H9 (cell line): ENCODE data around the gene PDZRN4. TPM values are rescaled to one million over a fixed set of nuclear protein-coding genes. Genes with fewer than 3 reads are reported as not detected.

Experiments
- DNase-seq: peaks from one replicate; pipeline ENCODE4 v3.0.0-alpha.2; 2017
- H2AFZ ChIP-seq: one replicate; pipeline ENCODE4 v1.6.1; 2013; ENCODE audit warnings: mild to moderate bottlenecking, low read length, control low read depth, moderate library complexity
- H2AK5ac ChIP-seq: 2 replicates; pipeline ENCODE4 v1.6.1; 2013; ENCODE audit warnings: low read length, control low read depth, mixed read lengths; ENCODE audit not compliant: insufficient read length
- H2BK120ac ChIP-seq: one replicate; pipeline ENCODE4 v1.6.1; 2013; ENCODE audit warnings: low read depth, mild to moderate bottlenecking, low read length, control low read depth, inconsistent platforms; ENCODE audit not compliant: poor library complexity, severe bottlenecking
- H2BK12ac ChIP-seq: 2 replicates; pipeline ENCODE4 v1.6.1; 2013; ENCODE audit warnings: low read length, control low read depth, mixed read lengths, low read depth; ENCODE audit not compliant: insufficient read length
- H2BK15ac ChIP-seq: 2 replicates; pipeline ENCODE4 v1.6.1; 2013; ENCODE audit warnings: low read depth, low read length, control low read depth
- H2BK20ac ChIP-seq: one replicate; pipeline ENCODE4 v1.6.1; 2013; ENCODE audit warnings: low read depth, mild to moderate bottlenecking, low read length, control low read depth, inconsistent platforms; ENCODE audit not compliant: poor library complexity, severe bottlenecking
- H2BK5ac ChIP-seq: 2 replicates; pipeline ENCODE4 v1.6.1; 2013; ENCODE audit warnings: low read length, control low read depth, mixed read lengths; ENCODE audit not compliant: insufficient read length
- H3K14ac ChIP-seq: 2 replicates; pipeline ENCODE4 v1.6.1; 2013; ENCODE audit warnings: low read length, control low read depth; ENCODE audit not compliant: insufficient read depth
- H3K18ac ChIP-seq: 2 replicates; pipeline ENCODE4 v1.6.1; 2013; ENCODE audit warnings: low read depth, mild to moderate bottlenecking, mixed read lengths, low read length, control low read depth; ENCODE audit not compliant: insufficient read length
- H3K23ac ChIP-seq: 2 replicates; pipeline ENCODE4 v1.6.1; 2013; ENCODE audit warnings: low read length, control low read depth, mixed read lengths, low read depth; ENCODE audit not compliant: insufficient read length
- H3K23me2 ChIP-seq: 2 replicates; pipeline ENCODE4 v1.6.1; 2013; ENCODE audit warnings: low read depth, mild to moderate bottlenecking, mixed read lengths, low read length, control low read depth; ENCODE audit not compliant: insufficient read length, poor library complexity, severe bottlenecking
- H3K27ac ChIP-seq: 2 replicates; pipeline ENCODE4 v1.5.1; 2013; ENCODE audit warnings: low read length, control low read depth, mixed read lengths, low read depth; ENCODE audit not compliant: insufficient read length
- H3K27me3 ChIP-seq: 2 replicates; pipeline ENCODE4 v1.6.1; 2013; ENCODE audit warnings: low read length, control low read depth, inconsistent platforms; ENCODE audit not compliant: insufficient read depth
- H3K4ac ChIP-seq: 2 replicates; pipeline ENCODE4 v1.6.1; 2013; ENCODE audit warnings: low read depth, mild to moderate bottlenecking, control low read depth, inconsistent platforms, low read length, moderate library complexity
- H3K4me1 ChIP-seq: 2 replicates; pipeline ENCODE4 v1.6.1; 2013; ENCODE audit warnings: low read length, control low read depth, inconsistent platforms; ENCODE audit not compliant: insufficient read depth
- H3K4me2 ChIP-seq: 2 replicates; pipeline ENCODE4 v1.6.1; 2013; ENCODE audit warnings: low read length, control low read depth, mixed read lengths; ENCODE audit not compliant: insufficient read length, insufficient read depth
- H3K56ac ChIP-seq: 2 replicates; pipeline ENCODE4 v1.6.1; 2013; ENCODE audit warnings: low read depth, mild to moderate bottlenecking, mixed read lengths, low read length, control low read depth; ENCODE audit not compliant: insufficient read length
- H3K79me1 ChIP-seq: 2 replicates; pipeline ENCODE4 v1.6.1; 2013; ENCODE audit warnings: low read depth, mild to moderate bottlenecking, moderate library complexity, low read length, control low read depth, inconsistent platforms; ENCODE audit not compliant: insufficient read depth, poor library complexity, severe bottlenecking
- H3K79me2 ChIP-seq: 2 replicates; pipeline ENCODE4 v1.6.1; 2013; ENCODE audit warnings: low read length, control low read depth, inconsistent platforms; ENCODE audit not compliant: insufficient read depth
- H3K9ac ChIP-seq: 2 replicates; pipeline ENCODE4 v1.6.1; 2013; ENCODE audit warnings: low read length, control low read depth, mixed read lengths; ENCODE audit not compliant: insufficient read length; ENCODE audit errors: extremely low read depth
- H3K9me3 ChIP-seq: one replicate; pipeline ENCODE4 v1.6.1; 2013; ENCODE audit warnings: low read depth, low read length, inconsistent platforms; ENCODE audit not compliant: control insufficient read depth
- H3T11ph ChIP-seq: one replicate; pipeline ENCODE4 v1.6.1; 2013; ENCODE audit warnings: mild to moderate bottlenecking, low read length, control low read depth, inconsistent platforms
- H4K20me1 ChIP-seq: one replicate; pipeline ENCODE4 v1.6.1; 2013; ENCODE audit not compliant: control insufficient read depth, insufficient read length, insufficient read depth
- H4K5ac ChIP-seq: 2 replicates; pipeline ENCODE4 v1.6.1; 2013; ENCODE audit warnings: low read depth, mild to moderate bottlenecking, mixed read lengths, low read length, control low read depth; ENCODE audit not compliant: insufficient read length
- H4K8ac ChIP-seq: replicated peaks from 2 replicates; pipeline ENCODE4 v1.6.1; 2013; ENCODE audit warnings: low read length, control low read depth, mixed read lengths, low read depth; ENCODE audit not compliant: insufficient read length
- H4K91ac ChIP-seq: 2 replicates; pipeline ENCODE4 v1.6.1; 2013; ENCODE audit warnings: low read depth, mild to moderate bottlenecking, moderate library complexity, mixed read lengths, low read length, control low read depth; ENCODE audit not compliant: insufficient read length
- H3K27ac Mint-ChIP-seq, 3 experiments: 2 replicates in 2 of 3; 3 replicates in 1 of 3; pipeline ENCODE4 v1.8.0; 2020 to 2021; ENCODE audit warnings: mixed read lengths in 3 of 3, mild to moderate bottlenecking in 1 of 3, moderate library complexity in 1 of 3
- H3K27me3 Mint-ChIP-seq: 2 replicates; pipeline ENCODE4 v1.8.0; 2021; ENCODE audit warnings: low read depth, mild to moderate bottlenecking, moderate library complexity, mixed read lengths
- H3K36me3 Mint-ChIP-seq, 3 experiments: 2 replicates in 2 of 3; 3 replicates in 1 of 3; pipeline ENCODE4 v1.8.0; 2020 to 2021; ENCODE audit warnings: low read depth in 3 of 3, mixed read lengths in 3 of 3; ENCODE audit not compliant: insufficient read depth in 1 of 3
- H3K4me1 Mint-ChIP-seq, 2 experiments: 2 replicates each; pipeline ENCODE4 v1.8.0; 2020; ENCODE audit warnings: mixed read lengths in 2 of 2
- H3K4me3 Mint-ChIP-seq, 2 experiments: 2 replicates in 1 of 2; 3 replicates in 1 of 2; pipeline ENCODE4 v1.8.0; 2020 to 2021; ENCODE audit warnings: mild to moderate bottlenecking in 2 of 2, mixed read lengths in 2 of 2, moderate library complexity in 1 of 2
- H3K9me3 Mint-ChIP-seq, 2 experiments: 2 replicates in 1 of 2; 3 replicates in 1 of 2; pipeline ENCODE4 v1.8.0; 2020; ENCODE audit warnings: mild to moderate bottlenecking in 2 of 2, mixed read lengths in 2 of 2, moderate library complexity in 1 of 2
- CTCF ChIP-seq: fragments of 200-600 bp; sonication (generic); conservative IDR thresholded peaks from 3 replicates; pipeline ENCODE4 v1.8.0; 2021; ENCODE audit warnings: antibody characterized with exemption, mild to moderate bottlenecking
- WGBS: extraction: QIAGEN DNeasy Blood & Tissue Kit; methylation state at CpG from one replicate; pipeline ENCODE4 v1.1.7; 2013; ENCODE audit warnings: missing lambda C conversion rate, low lambda C conversion rate, mixed read lengths; ENCODE audit not compliant: insufficient read length; ENCODE audit errors: extremely low coverage; 5-methylcytosine and 5-hydroxymethylcytosine counted together
- total RNA-seq: library from RNA; stranded (reverse); gene quantifications from 2 replicates; pipeline ENCODE4 v1.2.1, GENCODE V29; 2021

PDZRN4 gene
- total RNA-seq, 1 experiment from 2014 or later = not detected

- Histone ChIP-seq H3K9me3 (no peaks in the 10 kb centered on the region), H3K23me2 (no peaks in the 10 kb centered on the region), H4K5ac (no peak overlapping the region), H3K27ac (no peak overlapping the region), H3K18ac (no peak overlapping the region), H3K27me3 (no peaks in the 10 kb centered on the region), H3K9ac (no peak overlapping the region), H3K4me1 (peaks cover 11% of the 10 kb centered on the region), H2BK15ac (no peak overlapping the region), H3K79me2 (no peaks in the 10 kb centered on the region), H2AK5ac (no peak overlapping the region), H4K20me1 (no peaks in the 10 kb centered on the region), H2BK5ac (no peak overlapping the region), H3K79me1 (no peaks in the 10 kb centered on the region), H3K4me2 (no peak overlapping the region), H2BK120ac (no peak overlapping the region), H2AFZ (no peak overlapping the region), H4K8ac (no peak overlapping the region), H2BK20ac (no peak overlapping the region), H3K4ac (no peak overlapping the region), H3K23ac (no peak overlapping the region), H3K14ac (no peak overlapping the region), H3K56ac (no peak overlapping the region), H4K91ac (no peak overlapping the region), H2BK12ac (no peak overlapping the region), H3T11ph (no peak overlapping the region)
- Mint-ChIP-seq H3K36me3 (no peaks in the 10 kb centered on the region), H3K4me3 (no peak overlapping the region), H3K4me1 (peaks cover 31 to 35% of the 10 kb centered on the region in 2 experiments), H3K27me3 (no peaks in the 10 kb centered on the region), H3K9me3 (no peaks in the 10 kb centered on the region), H3K27ac (no peak overlapping the region)
- WGBS = no CpG with 5 or more reads among the region's 1 CpG
- DNase-seq = no peak
- no peak for TF ChIP-seq CTCF
Observed at GRCh38 chr12:41474001-41474400, 285.9 kb downstream of the PDZRN4 start.
